Ureter (tissue), 1 donor: Measurements from ENCODE around the gene OR9Q1. TPM values are rescaled to one million over a fixed set of nuclear protein-coding genes. Genes with fewer than 3 reads are reported as not detected.

ENCODE experiments used
- DNase-seq: peaks from one replicate; pipeline ENCODE4 v3.0.0-alpha.2; 2020; ENCODE audit warnings: low spot score
- total RNA-seq: library from RNA; stranded (reverse); gene quantifications from one replicate; pipeline ENCODE4 v1.2.4, GENCODE V29; 2023
- donor health status: DM: yes; HTN: yes; CAD: no.

OR9Q1 gene
- total RNA-seq, 1 donor from 2014 or later: not detected

GRCh38 chr11:58034471-58034870, 10.8 kb downstream of the OR9Q1 start:
- no peak for DNase-seq

DNA sequence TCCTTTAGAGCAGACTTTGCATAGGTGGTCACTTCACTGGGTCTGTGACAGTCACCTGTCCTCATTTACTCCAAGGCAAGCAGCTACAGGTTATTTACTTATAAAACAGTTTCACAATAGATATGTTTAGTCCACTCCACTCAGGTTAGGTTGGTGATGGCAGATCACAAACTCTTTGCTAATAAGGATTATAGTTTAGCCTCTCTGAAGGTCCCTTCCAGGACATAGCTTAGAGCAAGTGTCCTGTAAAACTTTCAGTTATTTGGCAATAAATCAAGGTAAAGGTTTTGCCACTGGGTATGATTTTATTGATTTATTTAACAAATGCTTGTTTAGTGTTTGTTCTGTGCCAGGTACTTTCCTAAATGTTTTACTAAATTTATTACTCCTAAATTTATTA, 15.9 kb downstream of the OR9Q1 start:
- no peak for DNase-seq

DNA sequence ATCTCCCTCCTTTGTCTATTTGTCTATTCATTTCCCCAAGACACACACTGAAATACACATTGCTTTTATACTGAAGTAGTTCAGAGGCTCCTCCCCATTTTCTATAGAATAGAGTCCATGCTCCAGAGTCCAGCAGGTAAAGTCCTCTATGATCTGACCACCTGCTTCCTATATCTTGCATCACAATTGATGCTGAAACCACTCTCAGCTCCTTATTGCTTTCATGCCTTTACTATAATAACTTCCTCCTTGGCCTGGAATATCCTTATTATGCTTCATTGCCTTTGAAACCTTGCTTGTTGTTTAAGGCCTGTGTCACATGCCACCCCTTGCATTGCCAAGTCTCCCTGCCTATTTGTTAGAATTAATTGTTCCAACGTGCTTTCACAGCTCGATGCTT, 19.7 kb downstream of the OR9Q1 start:
- DNase-seq: no peak

DNA sequence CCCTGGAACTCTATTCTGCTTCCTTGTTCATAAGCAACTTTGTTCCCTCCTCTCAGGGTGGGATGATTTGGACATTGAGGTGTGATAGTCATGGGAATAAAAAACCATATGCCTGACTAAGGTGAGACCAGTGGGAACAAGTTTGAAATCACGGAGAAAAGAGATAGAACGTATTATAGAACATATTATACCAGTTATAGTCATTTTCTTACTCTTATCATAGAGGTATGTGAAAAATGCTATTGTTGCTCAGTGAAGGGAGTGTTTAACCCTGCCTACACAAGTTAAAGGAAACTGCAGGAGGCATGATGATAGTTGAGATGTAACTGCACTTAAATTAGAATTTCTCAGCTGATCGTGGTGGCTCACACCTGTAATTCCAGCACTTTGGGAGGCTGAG, 22.6 kb downstream of the OR9Q1 start:
- DNase-seq: no peak

GRCh38 chr11:58047818-58048217, 24.1 kb downstream of the OR9Q1 start:
- DNase-seq: no peak

DNA sequence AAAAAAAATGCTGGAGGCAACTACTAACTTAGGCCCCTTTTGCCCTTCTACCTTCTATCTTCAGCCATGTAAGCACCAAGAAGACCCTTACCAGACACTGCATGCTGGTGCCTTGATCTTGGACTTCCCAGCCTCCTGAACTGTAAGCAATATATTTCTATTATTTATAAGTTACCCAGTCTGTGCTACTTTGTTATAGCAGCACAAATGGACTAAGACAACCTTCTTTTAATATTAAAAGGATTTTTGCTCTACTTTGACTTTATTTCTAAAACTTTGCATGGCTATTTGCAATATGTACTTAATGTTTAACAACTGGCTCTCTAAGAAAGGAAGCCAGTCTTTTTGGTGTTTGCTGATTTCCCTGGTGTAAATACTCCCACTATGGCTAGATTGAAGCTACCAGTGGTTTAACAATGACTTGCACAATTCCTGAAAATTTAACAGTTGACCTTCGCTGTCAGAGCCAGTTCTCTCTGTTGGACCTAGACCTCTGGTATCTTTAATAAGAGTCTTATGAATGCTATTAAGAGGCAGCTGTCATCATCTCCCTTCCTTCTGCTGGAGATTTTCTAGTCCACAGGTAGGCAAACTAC, 32.2 kb downstream of the OR9Q1 start:
- no peak for DNase-seq

DNA sequence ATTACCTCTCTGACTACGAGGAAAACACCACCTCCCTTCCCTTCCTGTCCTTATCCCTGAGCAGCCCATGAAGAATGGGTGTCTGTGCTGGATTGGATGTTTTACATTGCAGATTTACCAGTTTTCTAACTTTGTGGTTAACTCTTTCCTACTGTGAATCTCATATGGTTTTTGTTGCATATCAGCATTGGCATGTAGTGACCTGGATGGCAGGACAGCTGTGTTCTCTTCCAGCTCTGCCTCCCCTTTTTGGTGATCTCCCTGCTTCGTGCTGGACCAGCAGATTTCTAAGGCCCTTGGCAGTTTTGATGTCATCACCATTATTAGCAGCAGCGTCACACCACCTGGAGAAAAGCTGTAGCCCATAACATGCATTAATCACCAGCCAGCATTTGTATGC, 33.8 kb downstream of the OR9Q1 start:
- DNase-seq: no peak

DNA sequence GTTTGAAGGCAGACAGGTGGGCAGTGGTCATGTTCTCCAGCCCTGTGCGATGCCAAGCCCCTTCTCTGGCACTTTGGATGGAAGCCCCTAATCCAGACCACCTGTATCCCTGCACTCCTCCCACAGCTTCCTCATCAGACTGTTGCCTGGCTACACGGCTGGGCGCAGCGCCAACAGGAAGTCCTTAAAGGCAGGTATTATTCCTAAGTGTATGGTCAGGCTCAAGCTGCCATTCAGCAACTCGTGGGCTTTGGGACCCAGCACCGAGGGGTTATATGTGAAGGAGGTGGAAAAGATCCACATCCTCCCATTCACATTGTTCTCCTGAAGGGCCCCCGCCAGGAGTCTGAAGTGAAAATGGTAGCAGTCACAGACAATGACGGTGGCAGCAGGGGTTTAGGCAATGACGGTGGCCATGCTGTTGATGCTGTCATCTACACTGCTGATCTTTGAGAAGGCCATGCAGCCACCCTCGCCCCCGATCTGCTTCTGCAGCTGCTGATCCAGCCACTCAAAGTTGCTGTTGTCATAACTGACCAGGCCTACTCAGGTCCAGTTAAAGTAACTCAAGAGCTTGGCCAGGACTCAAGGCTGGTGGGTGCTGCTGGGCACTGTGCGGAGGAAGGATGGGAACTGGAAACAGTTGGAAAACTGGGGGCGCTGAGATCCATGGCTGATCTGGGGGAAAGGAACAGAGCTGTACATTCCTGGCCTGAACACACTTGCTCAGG, 34.8 kb downstream of the OR9Q1 start:
- peak; percentile 55 for DNase-seq

DNA sequence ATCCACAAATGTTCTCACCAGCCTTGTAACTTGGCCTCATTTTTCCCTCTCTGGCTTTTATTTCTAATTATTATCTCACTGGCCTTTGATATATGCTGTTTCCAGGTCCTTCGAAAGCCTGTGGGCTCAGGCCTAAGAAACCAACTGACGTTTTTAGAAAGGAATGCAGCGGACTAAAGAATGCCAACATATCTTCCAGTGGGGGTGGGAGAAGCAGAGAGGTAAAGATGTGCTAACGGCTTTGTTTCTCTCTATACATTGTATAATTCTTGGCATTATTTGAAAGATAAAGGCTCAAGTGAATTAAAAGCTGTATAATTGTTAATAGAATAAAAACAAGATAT, 35.3 kb downstream of the OR9Q1 start:
- no peak for DNase-seq

- no peak for DNase-seq
These were observed 36.9 kb downstream of the OR9Q1 start for GRCh38 chr11:58060535-58060934.

DNA sequence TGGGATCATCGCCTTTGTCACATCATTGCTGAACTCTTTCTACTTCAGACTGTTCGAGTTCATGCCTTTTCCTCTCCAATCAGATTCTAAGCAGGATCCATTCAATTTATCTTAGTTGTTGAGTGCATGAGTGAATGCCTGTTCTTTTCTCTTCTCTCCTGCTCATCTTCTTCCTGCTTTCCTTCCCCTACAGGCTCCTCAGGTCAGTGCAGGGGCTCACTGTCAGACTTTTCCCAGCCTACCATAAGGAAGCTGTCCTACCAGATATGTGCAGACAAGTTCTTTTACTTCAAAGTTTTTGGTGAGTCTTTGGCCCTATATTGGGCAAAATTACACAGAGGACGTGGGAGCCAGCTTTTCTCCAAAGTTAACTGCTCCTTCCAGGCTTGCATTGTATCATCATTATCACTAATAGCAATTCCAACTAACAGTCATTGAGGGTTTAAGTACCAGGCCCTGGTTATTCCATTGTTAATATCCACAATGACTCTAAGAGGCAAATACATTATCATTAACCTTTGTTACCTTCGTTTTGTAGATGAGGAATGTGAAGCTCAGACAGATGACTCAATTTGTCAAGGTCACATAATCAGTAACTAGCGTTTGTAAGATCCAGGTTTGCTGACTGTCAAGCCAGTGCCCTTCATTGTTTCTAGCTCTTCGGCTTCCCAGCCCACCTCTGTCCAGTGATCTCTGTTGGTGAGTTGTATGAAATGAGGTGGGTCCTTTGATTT, 37.4 kb downstream of the OR9Q1 start:
- DNase-seq: peak; percentile 17

- no peak for DNase-seq
These were observed 38.1 kb downstream of the OR9Q1 start for GRCh38 chr11:58061813-58062212.

GRCh38 chr11:58067685-58068084, 44.0 kb downstream of the OR9Q1 start:
- DNase-seq: no peak

- no peak for DNase-seq
These were observed 45.0 kb downstream of the OR9Q1 start for GRCh38 chr11:58068655-58069054.

- DNase-seq: no peak
These were observed 46.9 kb downstream of the OR9Q1 start for GRCh38 chr11:58070585-58070984.

DNA sequence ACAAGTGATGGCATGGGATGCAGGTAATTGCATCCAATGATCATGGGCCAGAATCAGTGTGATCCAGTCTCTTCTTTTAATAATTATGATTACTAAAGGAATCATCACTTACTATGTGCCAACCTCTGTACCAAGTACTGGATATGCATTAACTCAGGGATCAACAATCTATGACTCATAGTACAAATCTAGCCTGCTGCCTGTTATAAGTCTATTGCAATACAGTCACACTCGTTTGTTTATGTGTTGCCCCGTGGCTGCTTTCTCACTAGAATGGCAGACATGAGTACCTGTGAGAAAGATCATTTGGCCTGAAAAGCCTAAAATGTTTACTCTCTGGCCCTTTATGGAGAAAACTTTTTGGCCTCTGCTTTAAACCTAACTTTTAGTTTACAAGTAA, 52.1 kb downstream of the OR9Q1 start:
- DNase-seq: no peak

- no peak for DNase-seq
These were observed 62.8 kb downstream of the OR9Q1 start for GRCh38 chr11:58086528-58086927.

- no peak for DNase-seq
These were observed 73.8 kb downstream of the OR9Q1 start for GRCh38 chr11:58097437-58097836.

- no peak for DNase-seq
These were observed 97.4 kb downstream of the OR9Q1 start for GRCh38 chr11:58121096-58121495.

GRCh38 chr11:58125469-58125868, 101.8 kb downstream of the OR9Q1 start, which contains the start of gene OR9I1:
Gene OR9I1, minus strand, starts transcription at chr11:58125530. Its CDS starts 6,086 bp downstream, at chr11:58119444.
- DNase-seq: no peak

DNA sequence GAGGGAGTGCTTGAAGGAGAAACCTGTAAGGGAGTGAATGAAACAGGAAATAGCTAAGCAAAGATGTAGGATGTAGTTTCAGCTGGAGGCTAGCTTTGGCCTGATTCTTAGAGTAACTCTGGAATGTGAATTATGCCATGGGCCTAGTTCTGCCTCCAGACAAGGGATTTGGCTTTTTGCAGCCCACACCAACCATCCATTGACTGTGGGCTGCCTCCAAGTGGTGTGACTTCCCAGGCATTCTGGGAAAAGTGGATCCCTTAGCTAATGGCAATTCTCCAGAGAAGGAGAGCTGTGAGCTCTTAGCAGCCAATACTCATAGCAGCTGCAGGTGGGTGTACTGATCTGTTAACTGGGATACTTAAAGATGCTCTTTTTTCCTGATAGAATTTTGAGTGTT, 103.7 kb downstream of the OR9Q1 start:
- DNase-seq: no peak

DNA sequence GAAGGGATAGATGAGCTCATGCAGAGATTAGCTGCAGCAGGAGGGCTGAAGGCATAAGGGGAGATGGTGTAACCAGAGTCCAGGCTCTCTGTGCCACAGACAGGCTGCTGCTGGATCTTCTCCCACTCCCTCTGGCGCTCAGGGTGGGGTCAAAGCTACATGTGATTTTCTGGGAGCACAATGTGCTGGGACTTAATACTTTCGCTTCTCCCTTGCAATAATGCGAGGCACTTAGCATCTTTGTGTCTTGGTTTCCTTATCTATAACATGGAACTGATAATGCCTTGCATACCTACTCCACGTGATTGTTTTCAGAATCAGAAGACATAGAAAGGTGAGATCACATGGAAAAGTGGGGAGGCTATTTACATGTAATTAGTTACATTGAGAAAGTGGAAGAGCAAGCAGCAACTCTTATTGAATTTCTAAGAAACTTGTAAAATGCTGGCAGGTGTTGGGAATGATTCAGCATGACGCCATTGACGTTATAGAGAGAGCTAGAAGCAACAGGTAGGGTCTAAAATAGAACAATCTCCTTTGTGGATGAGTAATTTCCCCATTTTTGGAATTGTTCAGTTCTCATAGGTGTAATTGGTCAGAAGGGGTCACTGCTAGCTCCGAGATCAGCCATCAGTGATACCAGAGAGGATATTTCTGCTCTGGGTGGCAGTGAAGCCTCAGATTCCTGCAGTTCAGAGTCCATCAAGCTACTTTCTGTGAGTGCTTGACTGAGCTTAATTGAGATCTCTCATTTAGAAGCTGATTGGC, 109.8 kb downstream of the OR9Q1 start:
- DNase-seq: no peak
